HFF-Myc (cell line): ENCODE data around the gene AURKA.

Experiments
- DNase-seq: peaks from one replicate; pipeline ENCODE4 v3.0.0-alpha.2; 2011; ENCODE audit warnings: low read depth; ENCODE audit errors: extremely low read depth
- H3K4me3 ChIP-seq: replicated peaks from 2 replicates; pipeline ENCODE4 v1.5.1; 2011; ENCODE audit warnings: low read depth, mild to moderate bottlenecking, control low read depth, low read length
- CTCF ChIP-seq: IDR thresholded peaks from 2 replicates; pipeline ENCODE4 v1.5.1; 2012; ENCODE audit warnings: mild to moderate bottlenecking, low read depth, low read length, control low read depth; ENCODE audit errors: missing control alignments

The AURKA gene

GRCh38 chr20:56428410-56428809 is 36.4 kb upstream of the AURKA start:
- DNase-seq = no peak
- no peak for TF ChIP-seq CTCF
- no peak overlapping the region for H3K4me3 ChIP-seq

- H3K4me3 ChIP-seq = no peak overlapping the region
- DNase-seq = no peak
- no peak for TF ChIP-seq CTCF
Measured at GRCh38 chr20:56427797-56428196, 35.8 kb upstream of the AURKA start.

GRCh38 chr20:56426926-56427325 is 34.9 kb upstream of the AURKA start:
- DNase-seq = no peak
- no peak for TF ChIP-seq CTCF

GRCh38 chr20:56426026-56426425 is 34.0 kb upstream of the AURKA start:
- no peak for TF ChIP-seq CTCF
- no peak overlapping the region for H3K4me3 ChIP-seq
- no peak for DNase-seq

More at GRCh38 chr20:56426926-56427325, 34.9 kb upstream of the AURKA start:
- no peak overlapping the region for H3K4me3 ChIP-seq

- no peak overlapping the region for H3K4me3 ChIP-seq
- no peak for TF ChIP-seq CTCF
- DNase-seq = no peak
Measured at GRCh38 chr20:56424931-56425330, 32.9 kb upstream of the AURKA start.

- no peak overlapping the region for H3K4me3 ChIP-seq
- no peak for TF ChIP-seq CTCF
- no peak for DNase-seq
Measured at GRCh38 chr20:56423886-56424285, 31.9 kb upstream of the AURKA start.

- no peak for TF ChIP-seq CTCF
- no peak for DNase-seq
- no peak overlapping the region for H3K4me3 ChIP-seq
Measured at GRCh38 chr20:56423211-56423610, 31.2 kb upstream of the AURKA start.
